Sigmoid colon (tissue), 7 donors: ENCODE measurements around the gene PRRT4. TPM values are rescaled to one million over a fixed set of nuclear protein-coding genes. Genes with fewer than 3 reads are reported as not detected.

Source experiments
- DNase-seq: peaks from one replicate; pipeline ENCODE4 v3.0.0-alpha.2; 2019
- H3K27ac ChIP-seq, 4 donors: fragments of 200-600 bp; sonication (generic); one replicate each; pipeline ENCODE4 v1.5.1; 2016 to 2019; ENCODE audit warnings: mild to moderate bottlenecking in 1 of 4
- H3K27me3 ChIP-seq, 3 donors: fragments of 200-600 bp; sonication (generic); one replicate each; pipeline ENCODE4 v1.5.1; 2019; ENCODE audit warnings: mild to moderate bottlenecking in 1 of 3
- H3K36me3 ChIP-seq, 4 donors: fragments of 200-600 bp; sonication (generic); one replicate each; pipeline ENCODE4 v1.5.1; 2016 to 2019
- H3K4me1 ChIP-seq, 4 donors: fragments of 200-600 bp; sonication (generic); one replicate each; pipeline ENCODE4 v1.5.1; 2017 to 2019
- H3K4me3 ChIP-seq, 4 donors: fragments of 200-600 bp; sonication (generic); one replicate each; pipeline ENCODE4 v1.5.1; 2017 to 2019; ENCODE audit warnings: mild to moderate bottlenecking in 2 of 4, moderate library complexity in 1 of 4
- H3K9me3 ChIP-seq, 4 donors: fragments of 200-600 bp in 3 of 4; sonication (generic) in 3 of 4; one replicate each; pipeline versions ENCODE4 v1.5.1 to v1.6.1; 2013 to 2019
- CTCF ChIP-seq, 4 experiments: fragments of 450-650 bp in 3 of 4; fragments of 200-600 bp in 1 of 4; IDR thresholded peaks; one replicate each; pipeline ENCODE4 v1.5.1; 2016 to 2019; ENCODE audit warnings: antibody characterized with exemption in 4 of 4, mild to moderate bottlenecking in 3 of 4, moderate library complexity in 2 of 4
- EP300 ChIP-seq, 4 donors: sonication (generic); formaldehyde crosslinking; IDR thresholded peaks; one replicate each; pipeline ENCODE4 v1.6.1; 2017; ENCODE audit warnings: antibody characterized with exemption in 4 of 4
- POLR2A ChIP-seq, 2 donors: fragments of 450-650 bp; IDR thresholded peaks; one replicate each; pipeline ENCODE4 v1.6.1; 2016; ENCODE audit warnings: antibody characterized with exemption in 2 of 2, mild to moderate bottlenecking in 2 of 2, moderate library complexity in 2 of 2
- POLR2AphosphoS5 ChIP-seq, 4 donors: sonication (generic); formaldehyde crosslinking; IDR thresholded peaks; one replicate each; pipeline ENCODE4 v1.6.1; 2017; ENCODE audit warnings: antibody characterized with exemption in 4 of 4
- WGBS, 2 donors: extraction: QIAGEN DNeasy Blood & Tissue Kit; methylation state at CpG; one replicate each; pipeline ENCODE4 v1.1.7; 2013; 5-methylcytosine and 5-hydroxymethylcytosine counted together
- intact Hi-C: fragments of 100-400 bp; cut with DNase I; formaldehyde crosslinking; loops from one replicate; pipeline ENCODE4 v1.15.1; 2023
- polyA plus RNA-seq, 3 donors: library from polyadenylated mRNA; stranded (reverse); fragments of 200-250 nt; gene quantifications; one replicate each; pipeline ENCODE4 v1.2.3, GENCODE V29; 2013
- total RNA-seq, 4 donors: library from RNA; depleted of rRNA; stranded (reverse); fragments of >200 nt; gene quantifications; one replicate each; pipeline ENCODE4 v1.1.0, GENCODE V29; 2016
- donor health status: healthy with polysubstance abuse.
- donor health status: Bipolar disorder and iron deficiency.
- donor health status: healthy.

PRRT4 gene
- total and polyA plus RNA-seq, 7 donors: 0.27 to 1.1 (median 0.83) TPM; not detected in 2

DNA sequence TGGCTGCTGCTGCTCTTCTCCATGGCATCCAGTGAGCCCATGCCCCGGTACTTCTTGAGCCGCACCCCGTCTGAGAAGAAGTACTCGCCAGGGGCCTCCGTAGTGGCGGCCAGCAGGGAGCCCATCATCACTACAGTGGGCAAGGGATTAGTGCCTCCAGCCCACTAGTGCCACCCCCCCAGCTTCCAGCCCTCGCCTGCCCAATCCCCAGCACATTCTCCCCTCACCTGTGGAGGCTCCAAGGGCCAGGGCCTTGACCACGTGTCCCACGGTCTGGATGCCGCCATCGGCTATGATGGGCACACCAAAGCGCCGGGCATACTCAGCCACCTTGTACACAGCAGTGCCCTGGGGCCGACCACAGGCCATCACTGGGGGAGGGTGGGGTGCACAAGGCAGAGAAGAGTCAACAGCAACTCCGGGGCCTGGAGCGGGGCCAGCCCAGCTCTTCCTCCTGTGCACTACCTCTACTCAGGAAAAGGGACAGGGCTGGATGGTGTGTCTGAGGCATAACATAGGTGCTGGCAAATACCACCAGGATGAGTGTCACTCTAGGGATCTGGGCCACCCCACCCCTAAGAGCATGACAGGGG lies 33.5 kb upstream of the PRRT4 start:
- H3K4me3 ChIP-seq: no peak overlapping the region
- no peaks in the 10 kb centered on the region for H3K4me1 ChIP-seq
- no peaks in the 10 kb centered on the region for H3K9me3 ChIP-seq
- intact Hi-C loops: no loop called here
- H3K36me3 ChIP-seq: peaks cover 18 to 83% (median 49%) of the 10 kb centered on the region in 4 donors
- H3K27me3 ChIP-seq: no peaks in the 10 kb centered on the region
- TF ChIP-seq POLR2A (IDR thresholded peaks at IDR 0.05): no peak
- TF ChIP-seq CTCF (IDR thresholded peaks at IDR 0.05): no peak
- TF ChIP-seq POLR2AphosphoS5 (IDR thresholded peaks at IDR 0.05): no peak
- no peak for TF ChIP-seq EP300 (IDR thresholded peaks at IDR 0.05)
- no peak for DNase-seq
- 88 to 94% methylated on average over 16 of the region's 16 CpGs for WGBS, 2 donors
- no peak overlapping the region for H3K27ac ChIP-seq

- Histone ChIP-seq H3K4me1 (no peaks in the 10 kb centered on the region), H3K4me3 (no peak overlapping the region), H3K27me3 (no peaks in the 10 kb centered on the region), H3K36me3 (peaks cover 18 to 70% (median 45%) of the 10 kb centered on the region in 4 donors), H3K9me3 (no peaks in the 10 kb centered on the region), H3K27ac (no peak overlapping the region)
- DNase-seq: no peak
- no peak for TF ChIP-seq CTCF (IDR thresholded peaks at IDR 0.05)
- no peak for TF ChIP-seq POLR2A (IDR thresholded peaks at IDR 0.05)
- TF ChIP-seq EP300 (IDR thresholded peaks at IDR 0.05): no peak
- no peak for TF ChIP-seq POLR2AphosphoS5 (IDR thresholded peaks at IDR 0.05)
- intact Hi-C loops: no loop called here
- WGBS, 2 donors: 81 to 91% methylated on average over 23 of the region's 23 CpGs
These were observed 32.2 kb upstream of the PRRT4 start for GRCh38 chr7:128393526-128394330.

DNA sequence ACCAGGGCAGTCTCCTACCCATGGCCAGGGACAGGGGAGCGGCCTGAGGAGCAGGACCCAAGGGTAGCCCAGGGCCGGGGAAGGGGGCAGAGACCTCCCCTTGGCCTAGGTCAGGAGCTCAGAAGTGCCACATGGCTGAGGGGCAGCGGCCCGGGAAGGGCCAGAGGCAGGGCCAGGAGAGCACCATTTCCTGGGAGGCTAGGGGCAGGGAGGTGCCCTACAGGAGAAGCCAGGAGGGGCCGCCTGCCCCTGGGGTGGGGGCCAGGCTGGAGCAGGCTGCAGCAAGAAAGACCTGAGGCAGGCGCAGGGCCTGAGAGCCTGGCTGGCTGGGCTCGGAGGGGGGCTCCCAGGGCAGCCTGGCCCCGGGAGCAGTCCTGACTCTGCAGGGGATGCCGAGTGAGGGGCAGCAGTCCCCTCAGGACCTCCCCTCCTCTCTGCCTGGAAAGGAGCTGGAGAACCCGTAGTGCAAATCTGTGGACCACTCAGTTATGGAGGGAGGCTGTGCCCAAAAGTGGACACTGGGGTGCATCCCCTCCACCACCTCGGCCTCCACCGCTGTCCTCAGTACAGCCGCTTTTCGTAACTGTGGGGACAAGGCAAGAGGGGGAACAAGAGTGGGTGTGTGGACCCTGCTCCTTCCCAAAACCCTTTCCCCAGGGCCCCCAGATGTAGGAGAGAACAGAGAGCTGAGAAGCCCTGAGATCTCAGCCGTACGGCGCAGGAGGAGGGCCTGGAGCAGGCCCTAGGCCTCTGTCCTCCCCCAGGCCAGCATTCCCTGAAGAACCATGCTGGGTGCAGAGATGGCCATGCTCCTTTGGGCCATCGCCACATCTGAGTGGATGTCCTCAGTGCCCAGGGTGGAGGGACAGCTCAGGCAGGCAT lies 31.2 kb upstream of the PRRT4 start:
- Histone ChIP-seq H3K27me3 (no peaks in the 10 kb centered on the region), H3K4me3 (no peak overlapping the region), H3K27ac (no peak overlapping the region), H3K36me3 (peaks cover 9 to 61% (median 36%) of the 10 kb centered on the region in 4 donors), H3K9me3 (no peaks in the 10 kb centered on the region), H3K4me1 (peaks cover 0 to 3% (median 3%) of the 10 kb centered on the region in 4 donors)
- DNase-seq: no peak
- TF ChIP-seq EP300 (IDR thresholded peaks at IDR 0.05): no peak
- TF ChIP-seq POLR2AphosphoS5 (IDR thresholded peaks at IDR 0.05): no peak
- TF ChIP-seq CTCF (IDR thresholded peaks at IDR 0.05): no peak
- TF ChIP-seq POLR2A (IDR thresholded peaks at IDR 0.05): no peak
- intact Hi-C loops: no loop called here
- 94 to 96% methylated on average over 18 of the region's 18 CpGs for WGBS, 2 donors

- TF ChIP-seq POLR2A (IDR thresholded peaks at IDR 0.05): no peak
- Histone ChIP-seq H3K9me3 (no peaks in the 10 kb centered on the region), H3K36me3 (peaks cover 8 to 53% (median 30%) of the 10 kb centered on the region in 4 donors), H3K27ac (no peak overlapping the region), H3K4me3 (no peak overlapping the region), H3K27me3 (no peaks in the 10 kb centered on the region), H3K4me1 (peaks cover 0 to 9% (median 7%) of the 10 kb centered on the region in 4 donors)
- DNase-seq: no peak
- WGBS, 2 donors: 95 to 97% methylated on average over 7 of the region's 7 CpGs
- intact Hi-C loops: no loop called here
These were observed 30.3 kb upstream of the PRRT4 start for GRCh38 chr7:128391805-128392204.
